Activated CD8-positive, alpha-beta T cell treated with anti-CD3 and anti-CD28 coated beads for 36 hours (primary cell): Measurements from ENCODE around the gene SLC12A9. TPM values are rescaled to one million over a fixed set of nuclear protein-coding genes. Genes with fewer than 3 reads are reported as not detected.
A peak's percentile ranks its signal among the peaks of the same experiment; 100 is the strongest.

ENCODE experiments used
- ATAC-seq: fragments of 200-7000 bp; cut with Tn5 transposase; one replicate; pipeline ENCODE4 v1.10.0; 2021; ENCODE audit warnings: mild to moderate bottlenecking, moderate library complexity
- CTCF ChIA-PET: fragments of 350-600 bp; sonication (Branson Sonifier 250); formaldehyde crosslinking; loops from one replicate; lab custom pipeline; 2021; ENCODE audit warnings: antibody characterized with exemption; lab: Charles Lee
- POLR2A ChIA-PET: fragments of 350-600 bp; sonication (Branson Sonifier 250); formaldehyde crosslinking; loops from one replicate; lab custom pipeline; 2021; ENCODE audit warnings: antibody characterized with exemption; lab: Charles Lee
- DNase-seq: peaks from one replicate; pipeline ENCODE4 v3.0.0-alpha.2; 2020
- H3K27ac Mint-ChIP-seq: one replicate; pipeline ENCODE4 v1.8.0; 2021; ENCODE audit warnings: mild to moderate bottlenecking, mixed read lengths
- H3K27me3 Mint-ChIP-seq: one replicate; pipeline ENCODE4 v1.8.0; 2021; ENCODE audit warnings: mixed read lengths
- H3K36me3 Mint-ChIP-seq: one replicate; pipeline ENCODE4 v1.8.0; 2021; ENCODE audit warnings: low read depth, mixed read lengths
- H3K4me1 Mint-ChIP-seq: one replicate; pipeline ENCODE4 v1.8.0; 2021; ENCODE audit warnings: low read depth, mixed read lengths
- H3K4me3 Mint-ChIP-seq: one replicate; pipeline ENCODE4 v1.8.0; 2021; ENCODE audit warnings: mild to moderate bottlenecking, moderate library complexity, mixed read lengths
- H3K9me3 Mint-ChIP-seq: one replicate; pipeline ENCODE4 v1.8.0; 2021; ENCODE audit warnings: mixed read lengths
- intact Hi-C: fragments of 100-400 bp; cut with micrococcal nuclease; formaldehyde crosslinking; loops from one replicate; pipeline ENCODE4 v1.10.0; 2022
- microRNA-seq: library from miRNA; unstranded; fragments of <30 nt; microRNA quantifications from one replicate; pipeline ENCODE4 v1.2.0, GENCODE V29; 2022; ENCODE audit warnings: borderline microRNAs expressed, borderline replicate concordance
- total RNA-seq, 2 experiments: library from RNA; stranded (reverse); gene quantifications; one replicate each; pipeline ENCODE4 v1.2.3, GENCODE V29; 2021
- TF ChIP-seq, protein P1 (sequence below): fragments of 200-600 bp; IDR thresholded peaks from one replicate; pipeline ENCODE4 v1.8.0; 2022; ENCODE audit warnings: antibody characterized with exemption, mild to moderate bottlenecking

SLC12A9 gene
- total RNA-seq, 2 experiments from 2014 or later, result 10.2 to 11.3 TPM

DNA sequence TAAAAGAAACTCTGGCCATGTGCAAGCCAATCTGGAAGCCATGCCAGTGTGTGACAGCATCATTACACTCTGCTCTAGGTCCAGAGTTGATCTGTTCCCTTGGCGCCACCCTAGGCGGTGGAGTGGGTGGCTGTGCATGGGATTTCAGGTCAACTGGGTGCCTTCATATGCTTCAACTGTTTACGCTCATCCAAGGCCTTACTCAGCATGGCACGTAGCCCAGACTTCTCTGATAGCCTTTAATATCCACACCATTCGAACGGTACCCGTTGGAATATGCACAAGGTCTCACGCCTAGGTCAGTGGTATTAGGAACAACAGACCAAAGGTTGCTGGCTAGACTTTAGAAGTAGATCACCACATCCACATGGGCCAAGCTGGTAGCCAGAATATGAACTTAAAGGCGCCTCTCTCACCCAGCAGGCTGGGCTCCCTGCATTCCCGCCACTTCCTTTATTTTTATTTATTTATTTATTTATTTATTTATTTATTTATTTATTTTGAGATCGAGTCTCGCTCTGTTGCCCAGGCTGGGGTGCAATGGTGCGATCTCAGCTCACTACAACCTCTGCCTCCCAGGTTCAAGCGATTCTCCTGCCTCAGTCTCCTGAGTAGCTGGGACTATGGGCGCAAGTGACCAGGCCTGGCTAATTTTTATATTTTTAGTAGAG, 61.8 kb downstream of the SLC12A9 start:
- CTCF ChIA-PET, result no interaction called here
- no peaks in the 10 kb centered on the region for H3K4me1 Mint-ChIP-seq

DNA sequence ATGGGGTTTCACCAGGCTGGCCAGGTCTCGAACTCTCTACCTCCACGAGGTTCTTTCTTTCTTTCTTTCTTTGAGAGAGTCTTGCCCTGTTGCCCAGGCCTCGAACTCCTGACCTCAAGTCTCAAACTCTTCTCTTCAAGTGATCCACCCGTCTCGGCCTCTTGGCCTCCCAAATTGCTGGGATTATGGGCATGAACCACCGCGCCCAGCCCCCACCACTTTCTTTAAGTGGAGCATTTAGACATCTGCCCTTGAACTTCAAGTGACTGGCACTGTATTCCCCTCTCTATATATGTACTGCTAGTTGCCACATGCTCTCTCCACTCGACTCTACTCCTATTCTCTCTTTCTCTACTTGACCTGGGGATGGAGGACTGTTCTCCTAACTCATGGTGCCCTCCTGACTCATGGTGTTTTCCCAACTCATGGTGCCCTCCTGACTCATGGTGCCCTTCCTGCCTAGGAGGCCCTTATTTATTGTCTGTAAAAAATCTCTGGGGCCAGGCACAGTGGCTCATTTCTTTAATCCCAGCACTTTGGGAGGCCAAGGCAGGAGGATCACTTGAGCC, 62.5 kb downstream of the SLC12A9 start:
- no peaks in the 10 kb centered on the region for H3K4me1 Mint-ChIP-seq
- H3K27me3 Mint-ChIP-seq, result peaks cover 1% of the 10 kb centered on the region
- ATAC-seq, result peak; percentile 72
- no peaks in the 10 kb centered on the region for H3K9me3 Mint-ChIP-seq
- no peaks in the 10 kb centered on the region for H3K36me3 Mint-ChIP-seq
- TF ChIP-seq, protein P1, sequence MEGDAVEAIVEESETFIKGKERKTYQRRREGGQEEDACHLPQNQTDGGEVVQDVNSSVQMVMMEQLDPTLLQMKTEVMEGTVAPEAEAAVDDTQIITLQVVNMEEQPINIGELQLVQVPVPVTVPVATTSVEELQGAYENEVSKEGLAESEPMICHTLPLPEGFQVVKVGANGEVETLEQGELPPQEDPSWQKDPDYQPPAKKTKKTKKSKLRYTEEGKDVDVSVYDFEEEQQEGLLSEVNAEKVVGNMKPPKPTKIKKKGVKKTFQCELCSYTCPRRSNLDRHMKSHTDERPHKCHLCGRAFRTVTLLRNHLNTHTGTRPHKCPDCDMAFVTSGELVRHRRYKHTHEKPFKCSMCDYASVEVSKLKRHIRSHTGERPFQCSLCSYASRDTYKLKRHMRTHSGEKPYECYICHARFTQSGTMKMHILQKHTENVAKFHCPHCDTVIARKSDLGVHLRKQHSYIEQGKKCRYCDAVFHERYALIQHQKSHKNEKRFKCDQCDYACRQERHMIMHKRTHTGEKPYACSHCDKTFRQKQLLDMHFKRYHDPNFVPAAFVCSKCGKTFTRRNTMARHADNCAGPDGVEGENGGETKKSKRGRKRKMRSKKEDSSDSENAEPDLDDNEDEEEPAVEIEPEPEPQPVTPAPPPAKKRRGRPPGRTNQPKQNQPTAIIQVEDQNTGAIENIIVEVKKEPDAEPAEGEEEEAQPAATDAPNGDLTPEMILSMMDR, result no peak
- H3K4me3 Mint-ChIP-seq, result no peak overlapping the region
- CTCF ChIA-PET, result no interaction called here
- H3K27ac Mint-ChIP-seq, result no peak overlapping the region
- POLR2A ChIA-PET, result no interaction called here
- DNase-seq, result peak; percentile 26
- intact Hi-C loops, result no loop called here

More for the DNA sequence above, 61.8 kb downstream of the SLC12A9 start:
- Mint-ChIP-seq H3K27ac (no peak overlapping the region), H3K9me3 (no peaks in the 10 kb centered on the region), H3K36me3 (no peaks in the 10 kb centered on the region), H3K27me3 (peaks cover 1% of the 10 kb centered on the region), H3K4me3 (no peak overlapping the region)
- no peak for DNase-seq
- POLR2A ChIA-PET, result no interaction called here
- TF ChIP-seq, protein P1, result no peak
- intact Hi-C loops, result no loop called here
- ATAC-seq, result no peak

Small RNAs within 50 kb of the gene (microRNA-seq; reads per million reads assigned to microRNA genes)
- not detected for gene MIR6875

Other genes starting within 250 kb of the SLC12A9 start
- gene MOSPD3, start 240.2 kb upstream of the SLC12A9 start, total RNA-seq, result 10 to 100 TPM in 1 of 2 experiments, 1 to 10 TPM in 1; 9.6 to 10.5 TPM
- 10 to 100 TPM; 11.3 to 11.9 TPM for gene TFR2, start 211.2 kb upstream of the SLC12A9 start, total RNA-seq
- not detected for gene ACTL6B, start 196.3 kb upstream of the SLC12A9 start, total RNA-seq
- 100 to 1,000 TPM; 192 TPM for gene GNB2, start 179.0 kb upstream of the SLC12A9 start, total RNA-seq
- gene GIGYF1, start 158.5 kb upstream of the SLC12A9 start, total RNA-seq, result 10 to 100 TPM; 36.9 to 41.5 TPM
- gene POP7, start 146.6 kb upstream of the SLC12A9 start, total RNA-seq, result 10 to 100 TPM; 47.4 to 48.1 TPM
- gene EPO, start 132.2 kb upstream of the SLC12A9 start, total RNA-seq, result not detected
- gene ZAN, start 119.1 kb upstream of the SLC12A9 start, total RNA-seq, result not detected
- 1 to 10 TPM; 4.8 to 5.8 TPM for gene EPHB4, start 25.2 kb upstream of the SLC12A9 start, total RNA-seq
- 10 to 100 TPM; 27.5 to 28.4 TPM for gene TRIP6, start 14.7 kb downstream of the SLC12A9 start, total RNA-seq
- gene SRRT, start 22.4 kb downstream of the SLC12A9 start, total RNA-seq, result 100 to 1,000 TPM; 211 to 239 TPM
- gene UFSP1, start 37.0 kb downstream of the SLC12A9 start, total RNA-seq, result 1 to 10 TPM; 2.1 to 2.2 TPM
- under 1 TPM in 1 of 2 experiments, not detected in 1; 0.25 TPM for gene ACHE, start 43.2 kb downstream of the SLC12A9 start, total RNA-seq
- not detected for gene MUC3A, start 96.8 kb downstream of the SLC12A9 start, total RNA-seq
- gene MUC12, start 116.9 kb downstream of the SLC12A9 start, total RNA-seq, result under 1 TPM in 1 of 2 experiments, not detected in 1; 0.54 TPM
- not detected for gene MUC17, start 167.4 kb downstream of the SLC12A9 start, total RNA-seq
- 10 to 100 TPM; 40.1 to 42.3 TPM for gene TRIM56, start 232.8 kb downstream of the SLC12A9 start, total RNA-seq